Measurements from ENCODE around the gene MXRA7. TPM values are rescaled to one million over a fixed set of nuclear protein-coding genes. Genes with fewer than 3 reads are reported as not detected.
A peak's percentile ranks its signal among the peaks of the same experiment; 100 is the strongest.

Gene MXRA7
- total RNA-seq, 1 experiment from 2014 or later = 77.9 TPM

- POLR2A ChIA-PET = no interaction called here
- Histone ChIP-seq H3K9me3 (ENCODE audit: control insufficient read depth, insufficient read depth, low read depth, low read length) (no peaks in the 10 kb centered on the region), H3K4me1 (ENCODE audit: control insufficient read depth, insufficient read depth, low read length) (peaks cover 29% of the 10 kb centered on the region), H3K4me3 (ENCODE audit: low read depth in 2 of 2, low read length in 2 of 2) (no peak overlapping the region), H3K27ac (ENCODE audit: low read length) (peak overlapping the region; percentile 10; the same call in 1 of the 2 replicates), H3K36me3 (ENCODE audit: control insufficient read depth, insufficient read depth, low read length) (no peaks in the 10 kb centered on the region), H3K27me3 (ENCODE audit: control insufficient read depth, insufficient read depth, low read length) (no peaks in the 10 kb centered on the region)
- BruUV-seq (replicated peaks) = no TSS peak
- in situ Hi-C loops (cut with HindIII; ENCODE audit: low pct_unique_long_range_greater_than_20kb, low sequenced_read_pairs) (no loop called here), intact Hi-C loops (cut with micrococcal nuclease; ENCODE audit: unreplicated experiment) (no loop called here)
- no peak for TF ChIP-seq POLR2AphosphoS5 (IDR thresholded peaks at IDR 0.05; ENCODE audit: low read depth, low read length)
- no peak for TF ChIP-seq TCF7L2 (IDR thresholded peaks at IDR 0.05; ENCODE audit: low read depth, low read length)
- CTCF ChIA-PET = no interaction called here
- DNase-seq (ENCODE audit: low read depth, low spot score) (no peak), ATAC-seq (no peak)
Observed at GRCh38 chr17:76687298-76688164, 23.2 kb downstream of the MXRA7 start.

- intact Hi-C loops (cut with micrococcal nuclease; ENCODE audit: unreplicated experiment) (no loop called here), in situ Hi-C loops (cut with HindIII; ENCODE audit: low pct_unique_long_range_greater_than_20kb, low sequenced_read_pairs) (no loop called here)
- Histone ChIP-seq H3K4me1 (ENCODE audit: control insufficient read depth, insufficient read depth, low read length) (peaks cover 29% of the 10 kb centered on the region), H3K4me3 (ENCODE audit: low read depth in 2 of 2, low read length in 2 of 2) (no peak overlapping the region), H3K27me3 (ENCODE audit: control insufficient read depth, insufficient read depth, low read length) (no peaks in the 10 kb centered on the region), H3K27ac (ENCODE audit: low read length) (no peak overlapping the region), H3K36me3 (ENCODE audit: control insufficient read depth, insufficient read depth, low read length) (no peaks in the 10 kb centered on the region), H3K9me3 (ENCODE audit: control insufficient read depth, insufficient read depth, low read depth, low read length) (no peaks in the 10 kb centered on the region)
- BruUV-seq (replicated peaks) = no TSS peak
- no peak for DNase-seq (ENCODE audit: low read depth, low spot score)
- TF ChIP-seq CTCF (IDR thresholded peaks at IDR 0.05) (no peak), TCF7L2 (IDR thresholded peaks at IDR 0.05; ENCODE audit: low read depth, low read length) (no peak)
- ChIA-PET CTCF (no interaction called here), POLR2A (no interaction called here)
- ATAC-seq = no peak
Observed at GRCh38 chr17:76686538-76687297, 24.0 kb downstream of the MXRA7 start.

- Histone ChIP-seq H3K9me3 (ENCODE audit: control insufficient read depth, insufficient read depth, low read depth, low read length) (no peaks in the 10 kb centered on the region), H3K27me3 (ENCODE audit: control insufficient read depth, insufficient read depth, low read length) (no peaks in the 10 kb centered on the region), H3K4me1 (ENCODE audit: control insufficient read depth, insufficient read depth, low read length) (peaks cover 25% of the 10 kb centered on the region), H3K27ac (ENCODE audit: low read length) (no peak overlapping the region), H3K4me3 (ENCODE audit: low read depth in 2 of 2, low read length in 2 of 2) (no peak overlapping the region), H3K36me3 (ENCODE audit: control insufficient read depth, insufficient read depth, low read length) (no peaks in the 10 kb centered on the region)
- no peak for ATAC-seq
- POLR2A ChIA-PET = interaction anchor here (0.5 kb wide), 1 partner anchor 321 kb away, joined by 4 read pairs; no protein-coding TSS in a partner anchor
- intact Hi-C loops (cut with micrococcal nuclease; ENCODE audit: unreplicated experiment) = no loop called here
- BruUV-seq (replicated peaks) = no TSS peak
- TF ChIP-seq REST (IDR thresholded peaks at IDR 0.05; ENCODE audit: insufficient read depth in 1 of 2, low read depth in 2 of 2, low read length in 1 of 2) = no peak
- no peak for TF ChIP-seq TCF7L2 (IDR thresholded peaks at IDR 0.05; ENCODE audit: low read depth, low read length)
- no peak for TF ChIP-seq POLR2AphosphoS5 (IDR thresholded peaks at IDR 0.05; ENCODE audit: low read depth, low read length)
- TF ChIP-seq CTCF (IDR thresholded peaks at IDR 0.05) = no peak
- no peak for TF ChIP-seq SIN3A (IDR thresholded peaks at IDR 0.05; ENCODE audit: borderline replicate concordance, insufficient read depth, low read depth, low read length)
- no peak for DNase-seq (ENCODE audit: low read depth, low spot score)
- CTCF ChIA-PET = no interaction called here
- in situ Hi-C loops (cut with HindIII; ENCODE audit: low pct_unique_long_range_greater_than_20kb, low sequenced_read_pairs) = no loop called here
Observed at GRCh38 chr17:76685846-76686245, 24.9 kb downstream of the MXRA7 start.

Measured in Panc1 (cell line).